Suprapubic skin (tissue), 4 donors: Measurements from ENCODE around the gene HMX3. TPM values are rescaled to one million over a fixed set of nuclear protein-coding genes. Genes with fewer than 3 reads are reported as not detected.

Source experiments
- DNase-seq, 2 donors: peaks; one replicate each; pipeline ENCODE4 v3.0.0-alpha.2; 2019; ENCODE audit warnings: low spot score in 2 of 2
- H3K27ac ChIP-seq: fragments of 200-600 bp; sonication (generic); one replicate; pipeline ENCODE4 v1.5.1; 2019
- H3K27me3 ChIP-seq: fragments of 200-600 bp; sonication (generic); one replicate; pipeline ENCODE4 v1.5.1; 2019
- H3K36me3 ChIP-seq: fragments of 200-600 bp; sonication (generic); one replicate; pipeline ENCODE4 v1.5.1; 2019
- H3K4me1 ChIP-seq: fragments of 200-600 bp; sonication (generic); one replicate; pipeline ENCODE4 v1.5.1; 2019
- H3K4me3 ChIP-seq: fragments of 200-600 bp; sonication (generic); one replicate; pipeline ENCODE4 v1.5.1; 2019; ENCODE audit warnings: mild to moderate bottlenecking
- H3K9me3 ChIP-seq: fragments of 200-600 bp; sonication (generic); one replicate; pipeline ENCODE4 v1.5.1; 2019
- EP300 ChIP-seq: sonication (generic); formaldehyde crosslinking; IDR thresholded peaks from one replicate; pipeline ENCODE4 v1.6.1; 2017; ENCODE audit warnings: antibody characterized with exemption
- POLR2A ChIP-seq, 2 donors: fragments of 450-650 bp; IDR thresholded peaks; one replicate each; pipeline ENCODE4 v1.6.1; 2017; ENCODE audit warnings: antibody characterized with exemption in 2 of 2, mild to moderate bottlenecking in 2 of 2, moderate library complexity in 2 of 2
- POLR2AphosphoS5 ChIP-seq, 3 donors: sonication (generic); formaldehyde crosslinking; IDR thresholded peaks; one replicate each; pipeline ENCODE4 v1.6.1; 2017; ENCODE audit warnings: antibody characterized with exemption in 3 of 3
- WGBS: methylation state at CpG from one replicate; pipeline ENCODE4 v1.1.5; 2018; 5-methylcytosine and 5-hydroxymethylcytosine counted together
- total RNA-seq, 4 donors: library from RNA; depleted of rRNA; stranded (reverse); fragments of >200 nt; gene quantifications; one replicate each; pipeline ENCODE4 v1.1.0, GENCODE V29; 2016
- TF ChIP-seq, protein P1 (sequence below), 2 donors: fragments of 200-600 bp in 1 of 2; fragments of 450-650 bp in 1 of 2; sonication (generic) in 1 of 2; IDR thresholded peaks; one replicate each; pipeline ENCODE4 v1.5.1; 2016 to 2019; ENCODE audit warnings: antibody characterized with exemption in 2 of 2, mild to moderate bottlenecking in 1 of 2, moderate library complexity in 1 of 2

Gene HMX3
- total RNA-seq, 4 donors from 2014 or later, result not detected

DNA sequence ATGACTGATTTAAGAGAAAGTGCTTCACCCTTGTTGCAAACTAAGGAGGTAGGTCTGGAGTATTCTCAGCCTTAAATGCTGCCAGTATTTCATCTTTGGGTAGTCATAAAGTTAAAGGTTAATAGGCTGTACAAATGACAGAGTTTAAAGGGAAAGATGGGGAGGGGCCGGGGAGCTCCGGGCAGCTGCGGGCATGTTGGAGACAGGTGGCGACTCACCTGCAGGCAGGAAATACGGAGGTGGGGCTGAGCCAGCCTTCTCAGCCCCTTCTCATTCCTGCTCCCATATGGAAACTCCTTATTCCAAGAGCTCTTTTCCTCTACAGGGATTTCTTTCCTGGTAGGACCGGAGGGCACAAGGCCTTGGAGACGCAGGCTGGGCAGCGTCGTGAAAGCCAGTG, 31.8 kb upstream of the HMX3 start:
- no peaks in the 10 kb centered on the region for H3K36me3 ChIP-seq
- H3K27me3 ChIP-seq, result peaks cover 16% of the 10 kb centered on the region
- 44% methylated on average over 9 of the region's 9 CpGs for WGBS
- no peak overlapping the region for H3K27ac ChIP-seq
- TF ChIP-seq POLR2AphosphoS5 (IDR thresholded peaks at IDR 0.05) (no peak), POLR2A (IDR thresholded peaks at IDR 0.05) (no peak), EP300 (no peak)
- TF ChIP-seq, protein P1, sequence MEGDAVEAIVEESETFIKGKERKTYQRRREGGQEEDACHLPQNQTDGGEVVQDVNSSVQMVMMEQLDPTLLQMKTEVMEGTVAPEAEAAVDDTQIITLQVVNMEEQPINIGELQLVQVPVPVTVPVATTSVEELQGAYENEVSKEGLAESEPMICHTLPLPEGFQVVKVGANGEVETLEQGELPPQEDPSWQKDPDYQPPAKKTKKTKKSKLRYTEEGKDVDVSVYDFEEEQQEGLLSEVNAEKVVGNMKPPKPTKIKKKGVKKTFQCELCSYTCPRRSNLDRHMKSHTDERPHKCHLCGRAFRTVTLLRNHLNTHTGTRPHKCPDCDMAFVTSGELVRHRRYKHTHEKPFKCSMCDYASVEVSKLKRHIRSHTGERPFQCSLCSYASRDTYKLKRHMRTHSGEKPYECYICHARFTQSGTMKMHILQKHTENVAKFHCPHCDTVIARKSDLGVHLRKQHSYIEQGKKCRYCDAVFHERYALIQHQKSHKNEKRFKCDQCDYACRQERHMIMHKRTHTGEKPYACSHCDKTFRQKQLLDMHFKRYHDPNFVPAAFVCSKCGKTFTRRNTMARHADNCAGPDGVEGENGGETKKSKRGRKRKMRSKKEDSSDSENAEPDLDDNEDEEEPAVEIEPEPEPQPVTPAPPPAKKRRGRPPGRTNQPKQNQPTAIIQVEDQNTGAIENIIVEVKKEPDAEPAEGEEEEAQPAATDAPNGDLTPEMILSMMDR (IDR thresholded peaks at IDR 0.05), result no peak
- no peaks in the 10 kb centered on the region for H3K4me1 ChIP-seq
- no peak for DNase-seq
- no peak overlapping the region for H3K4me3 ChIP-seq
- no peaks in the 10 kb centered on the region for H3K9me3 ChIP-seq

DNA sequence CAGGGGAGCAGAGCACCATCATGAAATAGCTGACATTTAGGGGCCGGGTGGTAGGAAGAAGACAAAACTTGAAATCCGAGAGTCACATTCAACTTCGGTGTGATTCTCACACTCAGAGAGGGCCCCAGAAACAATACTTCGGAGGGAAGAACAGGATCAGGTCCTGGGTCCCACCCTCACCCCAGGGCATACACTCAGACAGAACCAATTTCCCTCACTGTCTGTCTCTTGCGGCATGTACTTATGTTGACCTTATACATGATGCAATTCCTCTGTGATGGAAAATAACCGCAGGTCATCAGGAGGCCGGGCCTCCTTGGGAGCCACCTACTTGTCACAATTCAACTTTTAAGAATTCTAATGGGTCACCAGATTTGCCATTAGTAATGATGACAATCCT, 26.3 kb upstream of the HMX3 start:
- TF ChIP-seq, protein P1 (IDR thresholded peaks at IDR 0.05), result no peak
- TF ChIP-seq EP300 (no peak), POLR2A (IDR thresholded peaks at IDR 0.05) (no peak), POLR2AphosphoS5 (IDR thresholded peaks at IDR 0.05) (no peak)
- Histone ChIP-seq H3K27me3 (peaks cover 26% of the 10 kb centered on the region), H3K4me1 (no peaks in the 10 kb centered on the region), H3K9me3 (no peaks in the 10 kb centered on the region), H3K27ac (no peak overlapping the region), H3K4me3 (no peak overlapping the region), H3K36me3 (no peaks in the 10 kb centered on the region)
- WGBS, result 51% methylated on average over 6 of the region's 7 CpGs
- no peak for DNase-seq

DNA sequence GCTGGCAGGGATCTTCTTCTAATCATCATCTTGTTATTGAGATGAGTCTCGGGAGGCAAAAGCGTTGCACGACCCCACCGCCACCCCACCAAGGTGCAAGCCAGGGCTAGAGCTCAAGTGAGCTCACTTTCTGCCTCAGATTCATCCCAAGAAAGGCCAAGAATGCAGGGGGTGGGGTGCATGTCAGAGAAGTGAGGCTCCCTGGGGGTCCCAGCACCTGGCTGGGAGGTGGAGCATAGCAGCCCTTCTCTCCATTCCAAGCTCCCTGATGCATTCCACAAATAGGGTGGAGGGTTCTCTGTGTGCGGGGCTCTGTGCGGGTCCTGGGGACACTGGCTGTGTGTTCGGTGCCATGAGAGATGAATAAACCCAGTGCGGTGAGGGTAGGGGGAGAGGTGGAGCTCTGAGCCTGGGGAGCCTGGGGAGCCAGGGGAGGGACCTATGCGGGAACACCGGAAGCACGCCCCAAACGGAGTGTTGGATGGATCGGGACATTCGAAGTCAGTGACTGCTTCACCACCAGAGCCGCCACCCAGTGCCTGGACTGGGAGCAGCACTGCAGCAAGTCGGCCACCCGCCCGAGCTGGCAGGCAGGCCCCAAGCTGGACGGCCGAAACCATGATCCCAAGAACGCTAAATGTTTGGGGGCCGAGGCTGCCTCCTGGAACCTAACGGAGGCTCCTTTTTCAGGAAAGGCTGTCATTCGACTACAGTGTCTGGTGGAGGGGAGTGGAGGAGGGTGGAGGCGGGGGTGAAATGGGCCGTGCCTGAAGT, 17.9 kb upstream of the HMX3 start:
- Histone ChIP-seq H3K27ac (no peak overlapping the region), H3K4me3 (no peak overlapping the region), H3K4me1 (no peaks in the 10 kb centered on the region), H3K9me3 (no peaks in the 10 kb centered on the region), H3K36me3 (no peaks in the 10 kb centered on the region), H3K27me3 (peaks cover 56% of the 10 kb centered on the region)
- TF ChIP-seq, protein P1 (IDR thresholded peaks at IDR 0.05), result no peak
- no peak for TF ChIP-seq EP300
- TF ChIP-seq POLR2A (IDR thresholded peaks at IDR 0.05), result no peak
- TF ChIP-seq POLR2AphosphoS5 (IDR thresholded peaks at IDR 0.05), result no peak
- WGBS, result 7% methylated on average over 25 of the region's 26 CpGs
- no peak for DNase-seq

DNA sequence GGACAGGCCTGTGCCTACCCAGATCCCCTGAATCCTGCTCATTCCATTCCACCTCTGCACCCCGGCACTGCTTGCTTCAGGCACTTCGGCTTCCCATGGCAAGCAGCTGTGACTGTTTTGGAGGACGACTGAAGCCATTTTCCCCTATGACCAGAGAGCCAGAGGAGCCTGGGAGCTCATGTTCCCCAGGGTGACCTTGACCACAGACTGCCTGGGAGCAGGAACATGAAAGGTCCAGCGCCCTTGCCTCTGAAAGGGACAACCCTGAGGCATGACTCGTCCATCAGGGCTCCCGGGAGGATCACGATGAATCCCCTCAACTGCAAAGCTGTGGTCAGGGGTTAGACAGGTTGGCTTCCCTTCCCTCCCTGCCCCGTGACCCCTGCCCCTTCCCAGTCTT, 16.7 kb upstream of the HMX3 start:
- Histone ChIP-seq H3K4me3 (no peak overlapping the region), H3K4me1 (no peaks in the 10 kb centered on the region), H3K27ac (no peak overlapping the region), H3K36me3 (no peaks in the 10 kb centered on the region), H3K9me3 (no peaks in the 10 kb centered on the region), H3K27me3 (peaks cover 60% of the 10 kb centered on the region)
- TF ChIP-seq EP300 (no peak), POLR2A (IDR thresholded peaks at IDR 0.05) (no peak), POLR2AphosphoS5 (IDR thresholded peaks at IDR 0.05) (no peak)
- TF ChIP-seq, protein P1 (IDR thresholded peaks at IDR 0.05), result no peak
- DNase-seq, result no peak
- 83% methylated on average over 4 of the region's 8 CpGs for WGBS

DNA sequence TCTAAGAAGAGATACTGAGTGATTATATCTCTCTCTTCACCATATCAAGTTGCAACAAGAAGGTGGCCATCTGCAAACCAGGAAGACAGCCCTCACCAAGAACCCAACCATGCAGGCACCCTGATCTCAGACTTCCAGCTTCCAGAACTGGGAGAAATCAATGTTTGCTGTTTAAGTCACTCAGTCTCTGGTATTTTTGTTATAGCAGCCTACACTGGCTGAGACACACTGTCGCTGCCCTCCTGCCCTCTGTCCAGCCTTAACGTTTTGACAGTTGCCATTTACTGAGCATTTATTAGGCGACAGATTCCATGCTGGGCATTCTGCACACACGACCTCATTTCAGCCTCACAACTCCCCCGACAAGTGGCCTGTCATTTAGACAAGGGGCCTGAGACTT, 9.5 kb upstream of the HMX3 start:
- Histone ChIP-seq H3K4me3 (no peak overlapping the region), H3K4me1 (no peaks in the 10 kb centered on the region), H3K9me3 (no peaks in the 10 kb centered on the region), H3K27me3 (peaks cover 91% of the 10 kb centered on the region), H3K36me3 (no peaks in the 10 kb centered on the region), H3K27ac (no peak overlapping the region)
- no peak for DNase-seq
- no peak for TF ChIP-seq EP300
- TF ChIP-seq, protein P1 (IDR thresholded peaks at IDR 0.05), result no peak
- no peak for TF ChIP-seq POLR2A (IDR thresholded peaks at IDR 0.05)
- no peak for TF ChIP-seq POLR2AphosphoS5 (IDR thresholded peaks at IDR 0.05)
- WGBS, result 74% methylated on average over 5 of the region's 5 CpGs
